SK-N-SH (cell line): ENCODE measurements around the gene ITIH2.

Experiments
- CTCF ChIP-seq: fragments of 200-600 bp; sonication (generic); IDR thresholded peaks from 2 replicates; pipeline ENCODE4 v1.6.1; 2017; ENCODE audit warnings: antibody characterized with exemption, mild to moderate bottlenecking, moderate library complexity
- ELF1 ChIP-seq: IDR thresholded peaks from 2 replicates; pipeline ENCODE4 v1.4.0; 2012
- EP300 ChIP-seq, 2 experiments: IDR thresholded peaks; 2 replicates each; pipeline versions ENCODE4 v1.4.0 to v1.6.1; 2012; ENCODE audit warnings: borderline replicate concordance in 1 of 2, low read depth in 1 of 2, low read length in 1 of 2
- PBX3 ChIP-seq: IDR thresholded peaks from 2 replicates; pipeline ENCODE4; 2012
- POLR2AphosphoS5 ChIP-seq: IDR thresholded peaks from 2 replicates; pipeline ENCODE4 v1.6.1; 2012; ENCODE audit warnings: low read depth, low read length
- SMC3 ChIP-seq: IDR thresholded peaks from 2 replicates; pipeline ENCODE4 v1.6.1; 2012; ENCODE audit warnings: low read depth, low read length, improper control_type of control experiment
- TCF12 ChIP-seq: IDR thresholded peaks from 2 replicates; pipeline ENCODE4 v1.4.0; 2012
- ZBTB33 ChIP-seq: IDR thresholded peaks from 2 replicates; pipeline ENCODE4 v1.4.0; 2012; ENCODE audit warnings: low read depth, borderline replicate concordance

- TF ChIP-seq CTCF (no peak), SMC3 (no peak), ELF1 (no peak), POLR2AphosphoS5 (no peak), PBX3 (no peak), TCF12 (no peak), EP300 (IDR thresholded peaks at IDR 0.05; ENCODE audit: borderline replicate concordance in 1 of 2, low read depth in 1 of 2, low read length in 1 of 2) (no peak), ZBTB33 (no peak)
Observed at GRCh38 chr10:7795605-7796004, 92.5 kb downstream of the ITIH2 start.
